GM23248 (cell line): ENCODE results near the gene RPL5.

ENCODE experiments used
- EZH2 ChIP-seq: fragments of 200-600 bp; sonication (generic); IDR thresholded peaks from 2 replicates; pipeline ENCODE4 v1.6.1; 2018; ENCODE audit warnings: antibody characterized with exemption, mild to moderate bottlenecking; ENCODE audit not compliant: insufficient read depth, poor library complexity, severe bottlenecking
- EZH2phosphoT487 ChIP-seq: fragments of 200-600 bp; sonication (generic); IDR thresholded peaks from 2 replicates; pipeline ENCODE4 v1.6.1; 2018; ENCODE audit warnings: antibody characterized with exemption, moderate library complexity, mild to moderate bottlenecking, low read depth; ENCODE audit not compliant: insufficient read depth

DNA sequence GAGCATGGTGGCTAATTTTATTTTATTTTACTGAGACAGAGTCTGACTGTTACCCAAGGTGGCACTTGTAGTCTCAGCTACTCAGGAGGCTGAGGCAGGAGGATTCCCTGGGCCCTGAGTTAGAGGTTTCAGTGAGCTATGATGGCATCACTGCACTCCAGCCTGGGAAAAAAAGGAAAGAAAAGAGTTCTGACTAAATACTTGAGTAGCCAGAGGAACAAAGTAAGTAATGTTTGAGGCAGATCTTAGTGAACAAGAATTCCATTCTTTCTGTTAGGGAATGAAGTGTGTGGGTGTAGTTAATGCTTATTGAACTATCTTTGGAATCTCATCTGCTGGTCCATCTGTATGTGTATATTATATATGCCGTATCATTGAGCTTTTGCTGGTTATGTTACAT lies 33.9 kb upstream of the RPL5 start:
- TF ChIP-seq EZH2 (no peak), EZH2phosphoT487 (no peak)
